IMR-90 (cell line): Measurements from ENCODE around the gene SIPA1L3. TPM values are rescaled to one million over a fixed set of nuclear protein-coding genes. Genes with fewer than 3 reads are reported as not detected.

Experiments used
- ATAC-seq: fragments of 200-7000 bp; cut with Tn5 transposase; 2 replicates; pipeline ENCODE4 v1.9.1; 2020; ENCODE audit warnings: low read depth, mild to moderate bottlenecking, moderate library complexity
- BruUV-seq: library from RNA; stranded (reverse); fragments of 400-500 nt; replicated peaks from 2 replicates; lab custom pipeline; 2021; lab: Mats Ljungman, UMichigan
- CTCF ChIA-PET: fragments of 300-600 bp; formaldehyde crosslinking; extraction: SDS; loops from one replicate; lab custom pipeline; 2021; ENCODE audit warnings: antibody characterized with exemption; lab: Yijun Ruan, JAX
- POLR2A ChIA-PET: fragments of 300-600 bp; sonication (Branson Sonifier 250); formaldehyde crosslinking; loops from one replicate; lab custom pipeline; 2022; ENCODE audit warnings: antibody characterized with exemption; ENCODE audit not compliant: unreplicated experiment; lab: Charles Lee
- DNase-seq: peaks from one replicate; pipeline ENCODE4 v3.0.0; 2013
- H2AFZ ChIP-seq: replicated peaks from 2 replicates; pipeline ENCODE3; 2013; ENCODE audit warnings: low read length, mild to moderate bottlenecking; ENCODE audit not compliant: poor library complexity
- H2AK5ac ChIP-seq: 2 replicates; pipeline ENCODE4 v1.6.1; 2013; ENCODE audit warnings: low read depth, low read length, inconsistent platforms
- H2AK9ac ChIP-seq: replicated peaks from 2 replicates; pipeline ENCODE3; 2013; ENCODE audit warnings: mild to moderate bottlenecking, low read depth, low read length, moderate library complexity; ENCODE audit not compliant: poor library complexity
- H2BK120ac ChIP-seq: 2 replicates; pipeline ENCODE4 v1.6.1; 2013; ENCODE audit warnings: low read depth, low read length, inconsistent platforms
- H2BK15ac ChIP-seq: 3 replicates; pipeline ENCODE4 v1.6.1; 2013; ENCODE audit warnings: low read depth, low read length, inconsistent platforms
- H2BK20ac ChIP-seq: 2 replicates; pipeline ENCODE4 v1.6.1; 2013; ENCODE audit warnings: low read depth, mild to moderate bottlenecking, inconsistent platforms, low read length, moderate library complexity
- H2BK5ac ChIP-seq: 2 replicates; pipeline ENCODE4 v1.6.1; 2013; ENCODE audit warnings: mild to moderate bottlenecking, low read depth, low read length, inconsistent platforms; ENCODE audit not compliant: poor library complexity, severe bottlenecking
- H3K14ac ChIP-seq: replicated peaks from 2 replicates; pipeline ENCODE4 v1.6.1; 2013; ENCODE audit warnings: low read depth, low read length, inconsistent platforms
- H3K18ac ChIP-seq: 2 replicates; pipeline ENCODE4 v1.6.1; 2013; ENCODE audit warnings: low read depth, low read length, control low read depth
- H3K23ac ChIP-seq: 2 replicates; pipeline ENCODE4 v1.6.1; 2013; ENCODE audit warnings: low read depth, low read length, inconsistent platforms
- H3K27ac ChIP-seq: 2 replicates; pipeline ENCODE4 v1.5.1; 2013; ENCODE audit warnings: mild to moderate bottlenecking, control low read depth, low read length; ENCODE audit not compliant: insufficient read depth
- H3K27me3 ChIP-seq: 2 replicates; pipeline ENCODE4 v1.6.1; 2013; ENCODE audit warnings: low read length; ENCODE audit not compliant: control insufficient read depth, insufficient read depth
- H3K36me3 ChIP-seq: 2 replicates; pipeline ENCODE4 v1.6.1; 2013; ENCODE audit warnings: low read length, mixed read lengths; ENCODE audit not compliant: control insufficient read depth, insufficient read depth
- H3K4ac ChIP-seq: 2 replicates; pipeline ENCODE4 v1.6.1; 2013; ENCODE audit warnings: low read depth, low read length, inconsistent platforms
- H3K4me1 ChIP-seq: 2 replicates; pipeline ENCODE4 v1.6.1; 2013; ENCODE audit warnings: low read length, mixed read lengths; ENCODE audit not compliant: control insufficient read depth, insufficient read depth
- H3K4me2 ChIP-seq: 2 replicates; pipeline ENCODE4 v1.6.1; 2013; ENCODE audit warnings: low read depth, mild to moderate bottlenecking, control low read depth, low read length, moderate library complexity
- H3K4me3 ChIP-seq: 2 replicates; pipeline ENCODE4 v1.5.1; 2013; ENCODE audit warnings: low read depth, mild to moderate bottlenecking, control low read depth, low read length, moderate library complexity; ENCODE audit not compliant: insufficient read depth
- H3K56ac ChIP-seq: 2 replicates; pipeline ENCODE4 v1.6.1; 2013; ENCODE audit warnings: low read length, inconsistent platforms; ENCODE audit not compliant: insufficient read depth; ENCODE audit errors: extremely low read depth
- H3K79me1 ChIP-seq, 2 experiments: 2 replicates each; pipeline ENCODE4 v1.6.1; 2013; ENCODE audit warnings: low read length in 2 of 2, inconsistent platforms in 1 of 2, low read depth in 1 of 2
- H3K9ac ChIP-seq: 2 replicates; pipeline ENCODE4 v1.6.1; 2013; ENCODE audit warnings: low read depth, low read length, control low read depth
- H3K9me1 ChIP-seq: 2 replicates; pipeline ENCODE4 v1.6.1; 2013; ENCODE audit warnings: low read length, inconsistent platforms; ENCODE audit not compliant: insufficient read depth
- H3K9me3 ChIP-seq: 2 replicates; pipeline ENCODE4 v1.6.1; 2013; ENCODE audit warnings: low read length; ENCODE audit not compliant: control insufficient read depth, insufficient read depth
- H4K20me1 ChIP-seq: 2 replicates; pipeline ENCODE4 v1.6.1; 2013; ENCODE audit warnings: low read length, inconsistent platforms; ENCODE audit not compliant: insufficient read depth
- H4K5ac ChIP-seq: 2 replicates; pipeline ENCODE4 v1.6.1; 2013; ENCODE audit warnings: mild to moderate bottlenecking, low read depth, low read length, control low read depth
- H4K8ac ChIP-seq, 2 experiments: 2 replicates each; pipeline ENCODE4 v1.6.1; 2013; ENCODE audit warnings: low read depth in 2 of 2, low read length in 2 of 2, control low read depth in 1 of 2, inconsistent platforms in 1 of 2
- H4K91ac ChIP-seq: 2 replicates; pipeline ENCODE4 v1.6.1; 2013; ENCODE audit warnings: low read depth, low read length, inconsistent platforms; ENCODE audit not compliant: insufficient read depth
- BHLHE40 ChIP-seq: fragments of 150-350 bp; IDR thresholded peaks from 2 replicates; pipeline ENCODE4 v1.6.1; 2016; ENCODE audit warnings: mild to moderate bottlenecking, low read depth, low read length
- FOS ChIP-seq: fragments of 150-350 bp; IDR thresholded peaks from 2 replicates; pipeline ENCODE4 v1.6.1; 2016; ENCODE audit warnings: low read depth, low read length
- POLR2A ChIP-seq: IDR thresholded peaks from 2 replicates; pipeline ENCODE4 v1.6.1; 2012; ENCODE audit warnings: mild to moderate bottlenecking, low read depth, low read length
- RCOR1 ChIP-seq: IDR thresholded peaks from 2 replicates; pipeline ENCODE4 v1.6.1; 2012; ENCODE audit warnings: mild to moderate bottlenecking, low read length, improper control_type of control experiment; ENCODE audit not compliant: insufficient replicate concordance
- RFX5 ChIP-seq: IDR thresholded peaks from 2 replicates; pipeline ENCODE4 v1.8.0; 2012; ENCODE audit warnings: low read depth, mild to moderate bottlenecking, low read length, moderate library complexity
- SMC3 ChIP-seq: fragments of 150-350 bp; IDR thresholded peaks from 2 replicates; pipeline ENCODE4 v1.6.1; 2016; ENCODE audit warnings: low read depth, mild to moderate bottlenecking, antibody characterized with exemption, low read length, moderate library complexity
- WGBS, 2 experiments: methylation state at CpG; one replicate each; pipeline versions ENCODE4 v1.1.5 to v1.1.7; 2013; ENCODE audit warnings: missing lambda C conversion rate in 2 of 2; ENCODE audit not compliant: insufficient read length in 1 of 2; ENCODE audit errors: extremely low coverage in 2 of 2; 5-methylcytosine and 5-hydroxymethylcytosine counted together
- dilution Hi-C: fragments of 300-500 bp; cut with HindIII; formaldehyde crosslinking; loops from one replicate; pipeline ENCODE4 v1.14.3; 2018; ENCODE audit warnings: low sequenced_read_pairs; ENCODE audit not compliant: unreplicated experiment
- in situ Hi-C: fragments of 300-500 bp; cut with MboI; formaldehyde crosslinking; loops from 3 replicates; pipeline ENCODE4 v1.14.3; 2019; ENCODE audit warnings: low sequenced_read_pairs, inconsistent platforms, mixed read lengths
- intact Hi-C: fragments of 100-400 bp; cut with micrococcal nuclease; formaldehyde crosslinking; loops from 2 replicates; pipeline ENCODE4 v1.10.0; 2022
- polyA plus RNA-seq, 3 experiments: library from polyadenylated mRNA; depleted of rRNA; stranded (reverse); fragments of >200 nt; gene quantifications; 2 replicates each; pipeline ENCODE4 v1.2.3, GENCODE V29; 2012; ENCODE audit warnings: low replicate concordance in 1 of 3
- total RNA-seq: library from RNA; depleted of rRNA; stranded (reverse); fragments of >200 nt; gene quantifications from 2 replicates; pipeline ENCODE4 v1.2.3, GENCODE V29; 2012

SIPA1L3 gene
- total and polyA plus RNA-seq, 2 of the 4 experiments (the other 2 are of a cell fraction), result 4.1 to 9.4 TPM

DNA sequence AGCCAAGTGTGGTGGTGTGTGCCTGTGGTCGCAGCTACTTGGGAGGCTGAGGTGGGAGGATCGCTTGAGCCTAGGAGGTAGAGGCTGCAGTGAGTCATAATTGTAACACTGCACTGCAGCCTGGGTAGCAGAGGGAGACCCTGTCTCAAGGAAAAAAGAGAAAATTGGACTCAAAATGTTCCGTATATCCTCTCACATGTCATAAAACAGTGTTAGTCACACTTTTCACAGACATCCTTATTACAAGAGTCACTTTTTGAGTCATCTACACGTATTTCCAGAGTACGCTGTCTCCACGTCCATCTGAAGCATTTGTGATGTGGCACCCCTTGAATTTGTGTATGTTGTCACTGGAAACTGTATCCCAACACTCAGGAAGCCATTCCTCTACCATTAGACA lies 133.0 kb downstream of the SIPA1L3 start:
- no peak overlapping the region; the same call in 1 of the 2 replicates for H3K23ac ChIP-seq
- H2BK15ac ChIP-seq, result no peak overlapping the region
- dilution Hi-C loops (no loop called here), in situ Hi-C loops (no loop called here), intact Hi-C loops (no loop called here)
- H3K4me2 ChIP-seq, result peak overlapping the region; percentile 3; the same call in 1 of the 2 replicates
- H4K91ac ChIP-seq, result no peak overlapping the region; the same call in 1 of the 2 replicates
- 0 out of 2 replicates have a peak overlapping the region, but pooled peaks have one; percentile 8 for H3K14ac ChIP-seq
- no peak overlapping the region for H3K56ac ChIP-seq
- no peaks in the 10 kb centered on the region for H3K36me3 ChIP-seq
- ATAC-seq (peak; percentile 53), DNase-seq (peak; percentile 99)
- H3K18ac ChIP-seq, result peak overlapping the region; percentile 67; the same call in 1 of the 2 replicates
- peaks cover 22% of the 10 kb centered on the region for H3K9me1 ChIP-seq
- no CpG with 5 or more reads among the region's 6 CpGs for WGBS, 2 experiments
- TF ChIP-seq RFX5 (no peak), FOS (peak; percentile 85), BHLHE40 (peak; percentile 40; the same call in 1 of the 2 replicates), SMC3 (0 out of 2 replicates have a peak, but pooled peaks have one; percentile 4), POLR2A (no peak), RCOR1 (peak; percentile 82)
- peaks cover 11% of the 10 kb centered on the region; the same call in 1 of the 2 replicates for H4K20me1 ChIP-seq
- H2BK20ac ChIP-seq, result peak overlapping the region; percentile 27; the same call in 1 of the 2 replicates
- no peak overlapping the region for H3K4me3 ChIP-seq
- peaks cover 16% of the 10 kb centered on the region for H3K4me1 ChIP-seq
- no peaks in the 10 kb centered on the region for H3K27me3 ChIP-seq
- no peaks in the 10 kb centered on the region; the same call in 1 of the 2 replicates for H3K9me3 ChIP-seq
- BruUV-seq, result TSS peak; percentile 10
- peak overlapping the region in 1 of 2 experiments; percentile 6; a peak in 2 of 4 replicates for H4K8ac ChIP-seq
- peak overlapping the region; percentile 92 for H2BK5ac ChIP-seq
- peak overlapping the region; percentile 83; the same call in 1 of the 2 replicates for H4K5ac ChIP-seq
- no peak overlapping the region for H2AK9ac ChIP-seq
- H3K27ac ChIP-seq, result 0 out of 2 replicates have a peak overlapping the region, but pooled peaks have one; percentile 33
- peak overlapping the region; percentile 49; the same call in 1 of the 2 replicates for H3K4ac ChIP-seq
- H3K79me1 ChIP-seq, result peaks cover 47 to 65% of the 10 kb centered on the region in 2 experiments
- POLR2A ChIA-PET, result no interaction called here
- no peak overlapping the region for H3K9ac ChIP-seq
- H2AK5ac ChIP-seq, result peak overlapping the region; percentile 58; the same call in 1 of the 2 replicates
- H2BK120ac ChIP-seq, result peak overlapping the region; percentile 35
- no peak overlapping the region for H2AFZ ChIP-seq
- CTCF ChIA-PET, result no interaction called here
